Measurements from ENCODE around the gene EHMT2.

The EHMT2 gene

GRCh38 chr6:31850765-31851484, 46.6 kb downstream of the EHMT2 start:
- no peaks in the 10 kb centered on the region for H3K27me3 ChIP-seq (ENCODE audit: insufficient read depth, poor library complexity, severe bottlenecking)
- no peak for DNase-seq (ENCODE audit: low read depth in 1 of 2, low spot score in 1 of 2)
- H3K27ac ChIP-seq (replicated peaks): no peak overlapping the region
- no peak overlapping the region for H3K4me3 ChIP-seq (replicated peaks; ENCODE audit: insufficient read depth, low read length)
- TF ChIP-seq, protein P1, sequence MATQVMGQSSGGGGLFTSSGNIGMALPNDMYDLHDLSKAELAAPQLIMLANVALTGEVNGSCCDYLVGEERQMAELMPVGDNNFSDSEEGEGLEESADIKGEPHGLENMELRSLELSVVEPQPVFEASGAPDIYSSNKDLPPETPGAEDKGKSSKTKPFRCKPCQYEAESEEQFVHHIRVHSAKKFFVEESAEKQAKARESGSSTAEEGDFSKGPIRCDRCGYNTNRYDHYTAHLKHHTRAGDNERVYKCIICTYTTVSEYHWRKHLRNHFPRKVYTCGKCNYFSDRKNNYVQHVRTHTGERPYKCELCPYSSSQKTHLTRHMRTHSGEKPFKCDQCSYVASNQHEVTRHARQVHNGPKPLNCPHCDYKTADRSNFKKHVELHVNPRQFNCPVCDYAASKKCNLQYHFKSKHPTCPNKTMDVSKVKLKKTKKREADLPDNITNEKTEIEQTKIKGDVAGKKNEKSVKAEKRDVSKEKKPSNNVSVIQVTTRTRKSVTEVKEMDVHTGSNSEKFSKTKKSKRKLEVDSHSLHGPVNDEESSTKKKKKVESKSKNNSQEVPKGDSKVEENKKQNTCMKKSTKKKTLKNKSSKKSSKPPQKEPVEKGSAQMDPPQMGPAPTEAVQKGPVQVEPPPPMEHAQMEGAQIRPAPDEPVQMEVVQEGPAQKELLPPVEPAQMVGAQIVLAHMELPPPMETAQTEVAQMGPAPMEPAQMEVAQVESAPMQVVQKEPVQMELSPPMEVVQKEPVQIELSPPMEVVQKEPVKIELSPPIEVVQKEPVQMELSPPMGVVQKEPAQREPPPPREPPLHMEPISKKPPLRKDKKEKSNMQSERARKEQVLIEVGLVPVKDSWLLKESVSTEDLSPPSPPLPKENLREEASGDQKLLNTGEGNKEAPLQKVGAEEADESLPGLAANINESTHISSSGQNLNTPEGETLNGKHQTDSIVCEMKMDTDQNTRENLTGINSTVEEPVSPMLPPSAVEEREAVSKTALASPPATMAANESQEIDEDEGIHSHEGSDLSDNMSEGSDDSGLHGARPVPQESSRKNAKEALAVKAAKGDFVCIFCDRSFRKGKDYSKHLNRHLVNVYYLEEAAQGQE (IDR thresholded peaks at IDR 0.05; ENCODE audit: insufficient replicate concordance, low read depth): no peak
- no peak for TF ChIP-seq POLR2AphosphoS5 (IDR thresholded peaks at IDR 0.05; ENCODE audit: low read depth)
- TF ChIP-seq, protein P2, sequence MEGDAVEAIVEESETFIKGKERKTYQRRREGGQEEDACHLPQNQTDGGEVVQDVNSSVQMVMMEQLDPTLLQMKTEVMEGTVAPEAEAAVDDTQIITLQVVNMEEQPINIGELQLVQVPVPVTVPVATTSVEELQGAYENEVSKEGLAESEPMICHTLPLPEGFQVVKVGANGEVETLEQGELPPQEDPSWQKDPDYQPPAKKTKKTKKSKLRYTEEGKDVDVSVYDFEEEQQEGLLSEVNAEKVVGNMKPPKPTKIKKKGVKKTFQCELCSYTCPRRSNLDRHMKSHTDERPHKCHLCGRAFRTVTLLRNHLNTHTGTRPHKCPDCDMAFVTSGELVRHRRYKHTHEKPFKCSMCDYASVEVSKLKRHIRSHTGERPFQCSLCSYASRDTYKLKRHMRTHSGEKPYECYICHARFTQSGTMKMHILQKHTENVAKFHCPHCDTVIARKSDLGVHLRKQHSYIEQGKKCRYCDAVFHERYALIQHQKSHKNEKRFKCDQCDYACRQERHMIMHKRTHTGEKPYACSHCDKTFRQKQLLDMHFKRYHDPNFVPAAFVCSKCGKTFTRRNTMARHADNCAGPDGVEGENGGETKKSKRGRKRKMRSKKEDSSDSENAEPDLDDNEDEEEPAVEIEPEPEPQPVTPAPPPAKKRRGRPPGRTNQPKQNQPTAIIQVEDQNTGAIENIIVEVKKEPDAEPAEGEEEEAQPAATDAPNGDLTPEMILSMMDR (IDR thresholded peaks at IDR 0.05; ENCODE audit: insufficient read depth, low read length): no peak
- TF ChIP-seq SPI1 (IDR thresholded peaks at IDR 0.05; ENCODE audit: borderline replicate concordance, low read depth): no peak
- no peak for TF ChIP-seq GABPA (IDR thresholded peaks at IDR 0.05; ENCODE audit: low read depth)

DNA sequence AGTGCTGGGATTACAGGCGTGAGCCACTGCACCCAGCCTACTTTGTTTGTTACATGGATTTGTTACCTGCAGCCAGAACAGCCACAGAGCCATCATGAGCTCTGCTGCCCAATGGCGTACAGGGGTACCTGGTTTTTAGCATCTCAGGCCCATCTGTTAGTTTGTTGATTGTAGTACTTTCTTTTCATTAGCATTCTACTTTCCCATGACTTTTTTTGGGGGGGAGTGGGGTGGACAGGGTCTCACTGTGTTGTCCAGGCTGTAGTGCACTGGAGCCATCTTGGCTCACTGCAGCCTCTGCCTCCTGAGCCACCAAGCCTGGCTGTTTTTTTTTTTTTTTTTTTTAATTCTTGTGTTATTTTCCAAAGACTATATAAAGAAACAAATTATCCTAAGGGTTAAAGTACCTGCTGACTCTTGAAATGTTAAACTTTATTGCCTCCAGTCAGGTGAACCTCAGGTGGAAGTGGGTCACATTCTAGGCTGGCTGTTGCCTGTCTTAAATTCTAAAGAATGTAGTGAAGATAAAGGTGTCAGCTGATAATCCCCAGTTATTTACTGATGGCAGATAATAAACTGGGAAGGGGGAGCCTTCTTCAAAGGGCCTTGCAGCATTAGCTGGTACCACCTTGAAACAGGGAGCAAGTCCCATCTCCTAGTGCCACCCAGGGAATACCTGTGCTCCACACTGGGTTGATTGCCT, 50.1 kb downstream of the EHMT2 start:
- TF ChIP-seq, protein P2 (IDR thresholded peaks at IDR 0.05; ENCODE audit: insufficient read depth, low read length): no peak
- TF ChIP-seq GABPA (IDR thresholded peaks at IDR 0.05; ENCODE audit: low read depth): no peak
- no peak for TF ChIP-seq SPI1 (IDR thresholded peaks at IDR 0.05; ENCODE audit: borderline replicate concordance, low read depth)
- TF ChIP-seq POLR2AphosphoS5 (IDR thresholded peaks at IDR 0.05; ENCODE audit: low read depth): no peak
- TF ChIP-seq, protein P1 (IDR thresholded peaks at IDR 0.05; ENCODE audit: insufficient replicate concordance, low read depth): no peak
- H3K27ac ChIP-seq (replicated peaks): no peak overlapping the region
- no peak for DNase-seq (ENCODE audit: low read depth in 1 of 2, low spot score in 1 of 2)
- H3K4me3 ChIP-seq (replicated peaks; ENCODE audit: insufficient read depth, low read length): no peak overlapping the region
- H3K27me3 ChIP-seq (ENCODE audit: insufficient read depth, poor library complexity, severe bottlenecking): no peaks in the 10 kb centered on the region

DNA sequence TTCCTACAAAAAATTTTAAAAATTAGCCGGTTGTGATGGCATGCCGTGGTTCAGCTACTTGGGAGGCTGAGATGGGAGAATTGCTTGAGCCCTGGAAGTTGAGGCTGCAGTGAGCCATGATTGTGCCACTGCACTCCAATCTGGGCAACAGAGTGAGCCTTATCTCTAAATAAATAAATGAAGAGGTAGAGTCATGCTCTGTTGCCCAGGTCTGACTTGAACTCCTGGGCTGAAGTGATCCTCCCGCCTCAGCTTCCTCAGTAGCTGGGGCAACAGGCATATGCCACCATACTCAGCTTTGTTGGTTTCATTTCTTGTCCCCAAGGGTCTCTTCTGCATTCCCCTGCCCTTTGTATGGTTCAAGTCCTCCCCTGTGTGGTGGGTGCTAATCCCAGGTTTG, 53.0 kb downstream of the EHMT2 start:
- TF ChIP-seq SPI1 (IDR thresholded peaks at IDR 0.05; ENCODE audit: borderline replicate concordance, low read depth): no peak
- TF ChIP-seq GABPA (IDR thresholded peaks at IDR 0.05; ENCODE audit: low read depth): no peak
- TF ChIP-seq, protein P1 (IDR thresholded peaks at IDR 0.05; ENCODE audit: insufficient replicate concordance, low read depth): no peak
- TF ChIP-seq, protein P2 (IDR thresholded peaks at IDR 0.05; ENCODE audit: insufficient read depth, low read length): no peak
- no peak for TF ChIP-seq POLR2AphosphoS5 (IDR thresholded peaks at IDR 0.05; ENCODE audit: low read depth)
- Histone ChIP-seq H3K27me3 (ENCODE audit: insufficient read depth, poor library complexity, severe bottlenecking) (no peaks in the 10 kb centered on the region), H3K4me3 (replicated peaks; ENCODE audit: insufficient read depth, low read length) (no peak overlapping the region), H3K27ac (replicated peaks) (no peak overlapping the region)
- no peak for DNase-seq (ENCODE audit: low read depth in 1 of 2, low spot score in 1 of 2)

Measured in HL-60 (cell line).